Stimulated activated CD4-positive, alpha-beta T cell treated with anti-CD3 and anti-CD28 coated beads, Interleukin-2, amount 100 ng/mL, for 4 hours (primary cell): ENCODE measurements around the gene KRT15.
"Not testable (repeated sequence)": the region's sequence is repeated elsewhere in the genome, so short reads cannot be mapped to it uniquely, and the experiment has no call there.

Experiments used
- DNase-seq: peaks from one replicate; pipeline ENCODE4 v3.0.0-alpha.2; 2020; ENCODE audit warnings: low read depth

Gene KRT15

GRCh38 chr17:41544491-41544892 is 25.8 kb upstream of the KRT15 start:
- DNase-seq: no peak

- DNase-seq: not testable (repeated sequence)
Measured at GRCh38 chr17:41542786-41543185, 24.1 kb upstream of the KRT15 start.

GRCh38 chr17:41542357-41542756 is 23.7 kb upstream of the KRT15 start:
- no peak for DNase-seq

- DNase-seq: no peak
Measured at GRCh38 chr17:41540921-41541625, 22.4 kb upstream of the KRT15 start.

- no peak for DNase-seq
Measured at GRCh38 chr17:41539979-41540701, 21.4 kb upstream of the KRT15 start.

GRCh38 chr17:41539071-41539492 is 20.4 kb upstream of the KRT15 start:
- no peak for DNase-seq

GRCh38 chr17:41538565-41538991 is 19.9 kb upstream of the KRT15 start:
- DNase-seq: no peak

- DNase-seq: no peak
Measured at GRCh38 chr17:41537990-41538389, 19.3 kb upstream of the KRT15 start.

GRCh38 chr17:41537614-41537954 is 18.9 kb upstream of the KRT15 start:
- DNase-seq: no peak

- DNase-seq: no peak
Measured at GRCh38 chr17:41536741-41537613, 18.3 kb upstream of the KRT15 start.

GRCh38 chr17:41535764-41536481 is 17.2 kb upstream of the KRT15 start:
- no peak for DNase-seq

GRCh38 chr17:41534899-41535546 is 16.3 kb upstream of the KRT15 start:
- DNase-seq: no peak

GRCh38 chr17:41533613-41534012 is 14.9 kb upstream of the KRT15 start:
- no peak for DNase-seq

GRCh38 chr17:41532947-41533570 is 14.4 kb upstream of the KRT15 start:
- DNase-seq: no peak

- DNase-seq: no peak
Measured at GRCh38 chr17:41531993-41532392, 13.3 kb upstream of the KRT15 start.

GRCh38 chr17:41530062-41531048 is 11.7 kb upstream of the KRT15 start:
- no peak for DNase-seq

GRCh38 chr17:41529491-41529915 is 10.8 kb upstream of the KRT15 start:
- no peak for DNase-seq

- no peak for DNase-seq
Measured at GRCh38 chr17:41528959-41529353, 10.3 kb upstream of the KRT15 start.

GRCh38 chr17:41527063-41528023 is 8.7 kb upstream of the KRT15 start:
- DNase-seq: no peak
